GM19351 (cell line): ENCODE results near the gene TXNIP.
A peak's percentile ranks its signal among the peaks of the same experiment; 100 is the strongest.

Experiments
- ATAC-seq: cut with Tn5 transposase; IDR thresholded peaks from one replicate; pipeline ENCODE4 v1.9.1; 2021; ENCODE audit warnings: mild to moderate bottlenecking, moderate library complexity; ENCODE audit not compliant: unreplicated experiment

Gene TXNIP

GRCh38 chr1:145964328-145965118 lies 31.9 kb downstream of the TXNIP start, which contains the start of the genes ANKRD34A and POLR3GL:
Gene ANKRD34A (minus strand): TSS chr1:145964575. CDS start chr1:145961759, 2,816 bp downstream.
Gene POLR3GL (plus strand): TSS chr1:145964690. CDS start chr1:145974866, 10,176 bp downstream.
- peak; percentile 90 for ATAC-seq

GRCh38 chr1:145963265-145964019 lies 32.9 kb downstream of the TXNIP start:
- no peak for ATAC-seq

- no peak for ATAC-seq
These were observed 33.9 kb downstream of the TXNIP start for GRCh38 chr1:145962157-145963102.

- no peak for ATAC-seq
These were observed 34.8 kb downstream of the TXNIP start for GRCh38 chr1:145961425-145962156.

GRCh38 chr1:145961109-145961424 lies 35.3 kb downstream of the TXNIP start:
- no peak for ATAC-seq

GRCh38 chr1:145960468-145961108 lies 35.8 kb downstream of the TXNIP start:
- ATAC-seq = no peak

- no peak for ATAC-seq
These were observed 36.4 kb downstream of the TXNIP start for GRCh38 chr1:145959957-145960467.

GRCh38 chr1:145959333-145959732 lies 37.0 kb downstream of the TXNIP start:
- no peak for ATAC-seq

GRCh38 chr1:145958734-145959133 lies 37.6 kb downstream of the TXNIP start:
- ATAC-seq = no peak

- peak; percentile 81 for ATAC-seq
These were observed 38.7 kb downstream of the TXNIP start, which contains the start of gene LIX1L for GRCh38 chr1:145957443-145958319. Gene LIX1L (minus strand): TSS chr1:145958017. CDS start chr1:145957927, 90 bp downstream.

- ATAC-seq = no peak
These were observed 39.5 kb downstream of the TXNIP start for GRCh38 chr1:145956781-145957442.

GRCh38 chr1:145956361-145956760 lies 40.0 kb downstream of the TXNIP start:
- ATAC-seq = no peak

GRCh38 chr1:145955436-145955835 lies 40.9 kb downstream of the TXNIP start:
- ATAC-seq = no peak

GRCh38 chr1:145953861-145954260 lies 42.5 kb downstream of the TXNIP start:
- no peak for ATAC-seq

GRCh38 chr1:145952903-145953302 lies 43.5 kb downstream of the TXNIP start:
- ATAC-seq = no peak

GRCh38 chr1:145951526-145951925 lies 44.9 kb downstream of the TXNIP start:
- ATAC-seq = no peak

GRCh38 chr1:145949219-145949618 lies 47.2 kb downstream of the TXNIP start:
- no peak for ATAC-seq

- no peak for ATAC-seq
These were observed 48.8 kb downstream of the TXNIP start for GRCh38 chr1:145947551-145947950.
